HepG2 (cell line): ENCODE results near the gene TSPYL6. TPM values are rescaled to one million over a fixed set of nuclear protein-coding genes. Genes with fewer than 3 reads are reported as not detected.

Source experiments
- ZBTB10 ChIP-seq: sonication (generic); formaldehyde crosslinking; IDR thresholded peaks from 2 replicates; pipeline ENCODE4 v1.4.0; 2020; ENCODE audit warnings: missing genetic modification reagents, borderline replicate concordance
- ZSCAN21 ChIP-seq: sonication (generic); formaldehyde crosslinking; IDR thresholded peaks from 2 replicates; pipeline ENCODE4 v1.8.0; 2022; ENCODE audit warnings: mild to moderate bottlenecking, missing genetic modification reagents, moderate library complexity, borderline replicate concordance
- polyA plus RNA-seq, 8 experiments: library from polyadenylated mRNA; depleted of rRNA in 3 of 8; stranded (reverse) in 7 of 8; unstranded in 1 of 8; fragments of >200 nt; fragmentation: Illumina TruSeq in 4 of 8; extraction: Trizol in 4 of 8; gene quantifications; 2 replicates each; pipeline versions ENCODE4 v1.2.1 to v1.2.3, GENCODE V29; 2011 to 2016; ENCODE audit warnings: low read depth in 4 of 8, missing spikeins in 1 of 8, mixed read lengths in 1 of 8; ENCODE audit not compliant: insufficient read depth in 1 of 8
- total RNA-seq, 5 experiments: library from RNA; depleted of rRNA; stranded (reverse); fragments of >200 nt; fragmentation: Illumina TruSeq; extraction: Trizol; gene quantifications; 2 replicates each; pipeline ENCODE4 v1.2.3, GENCODE V29; 2016; ENCODE audit warnings: low read depth in 1 of 5
- TF ChIP-seq, protein P1 (sequence below), 2 experiments: sonication (generic) in 1 of 2; formaldehyde crosslinking in 1 of 2; IDR thresholded peaks; 2 replicates each; pipeline versions ENCODE4 v1.6.1 to v1.9.0; 2014 to 2022; ENCODE audit warnings: antibody characterized with exemption in 1 of 2, borderline replicate concordance in 1 of 2, inconsistent platforms in 1 of 2, low read depth in 1 of 2, missing genetic modification reagents in 1 of 2
- TF ChIP-seq, protein P2 (sequence below): sonication (generic); formaldehyde crosslinking; IDR thresholded peaks from 2 replicates; pipeline ENCODE4 v1.8.0; 2022; ENCODE audit warnings: mild to moderate bottlenecking, missing genetic modification reagents; ENCODE audit not compliant: insufficient replicate concordance
- TF ChIP-seq, protein P3 (sequence below): sonication (generic); formaldehyde crosslinking; IDR thresholded peaks from 2 replicates; pipeline ENCODE4 v1.4.0; 2020; ENCODE audit warnings: missing genetic modification reagents; ENCODE audit errors: not compliant biosample characterization

TSPYL6 gene
- total and polyA plus RNA-seq, 2 of the 13 experiments (the other 11 are each of a cell fraction or from before 2014, with no cell fraction given) = 0.03 TPM; not detected in 1

DNA sequence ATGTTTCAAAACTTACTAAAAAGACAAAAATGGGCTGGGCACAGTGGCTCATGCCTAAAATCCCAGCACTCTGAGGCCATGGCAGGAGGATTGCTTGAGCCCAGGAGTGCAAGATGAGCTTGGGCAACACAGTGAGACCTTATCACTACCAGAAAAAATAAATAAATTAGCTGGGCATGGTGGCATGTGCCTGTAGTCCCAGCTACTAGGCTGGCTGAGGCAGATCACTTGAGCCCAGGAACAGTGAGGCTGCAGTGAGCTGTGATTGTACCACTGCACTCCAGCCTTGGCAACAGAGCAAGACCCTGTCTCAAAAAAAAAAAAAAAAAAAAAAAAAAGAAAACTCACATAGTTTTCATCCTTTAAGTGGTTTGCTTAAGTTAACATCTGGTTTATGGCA is 6.4 kb downstream of the TSPYL6 start (continued):
- TF ChIP-seq, protein P1, sequence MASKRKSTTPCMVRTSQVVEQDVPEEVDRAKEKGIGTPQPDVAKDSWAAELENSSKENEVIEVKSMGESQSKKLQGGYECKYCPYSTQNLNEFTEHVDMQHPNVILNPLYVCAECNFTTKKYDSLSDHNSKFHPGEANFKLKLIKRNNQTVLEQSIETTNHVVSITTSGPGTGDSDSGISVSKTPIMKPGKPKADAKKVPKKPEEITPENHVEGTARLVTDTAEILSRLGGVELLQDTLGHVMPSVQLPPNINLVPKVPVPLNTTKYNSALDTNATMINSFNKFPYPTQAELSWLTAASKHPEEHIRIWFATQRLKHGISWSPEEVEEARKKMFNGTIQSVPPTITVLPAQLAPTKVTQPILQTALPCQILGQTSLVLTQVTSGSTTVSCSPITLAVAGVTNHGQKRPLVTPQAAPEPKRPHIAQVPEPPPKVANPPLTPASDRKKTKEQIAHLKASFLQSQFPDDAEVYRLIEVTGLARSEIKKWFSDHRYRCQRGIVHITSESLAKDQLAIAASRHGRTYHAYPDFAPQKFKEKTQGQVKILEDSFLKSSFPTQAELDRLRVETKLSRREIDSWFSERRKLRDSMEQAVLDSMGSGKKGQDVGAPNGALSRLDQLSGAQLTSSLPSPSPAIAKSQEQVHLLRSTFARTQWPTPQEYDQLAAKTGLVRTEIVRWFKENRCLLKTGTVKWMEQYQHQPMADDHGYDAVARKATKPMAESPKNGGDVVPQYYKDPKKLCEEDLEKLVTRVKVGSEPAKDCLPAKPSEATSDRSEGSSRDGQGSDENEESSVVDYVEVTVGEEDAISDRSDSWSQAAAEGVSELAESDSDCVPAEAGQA (IDR thresholded peaks at IDR 0.05; ENCODE audit: low read depth) = no peak
- TF ChIP-seq, protein P1 (CRISPR knock-in tag; IDR thresholded peaks at IDR 0.05; ENCODE audit: borderline replicate concordance) = no peak
- TF ChIP-seq, protein P2, sequence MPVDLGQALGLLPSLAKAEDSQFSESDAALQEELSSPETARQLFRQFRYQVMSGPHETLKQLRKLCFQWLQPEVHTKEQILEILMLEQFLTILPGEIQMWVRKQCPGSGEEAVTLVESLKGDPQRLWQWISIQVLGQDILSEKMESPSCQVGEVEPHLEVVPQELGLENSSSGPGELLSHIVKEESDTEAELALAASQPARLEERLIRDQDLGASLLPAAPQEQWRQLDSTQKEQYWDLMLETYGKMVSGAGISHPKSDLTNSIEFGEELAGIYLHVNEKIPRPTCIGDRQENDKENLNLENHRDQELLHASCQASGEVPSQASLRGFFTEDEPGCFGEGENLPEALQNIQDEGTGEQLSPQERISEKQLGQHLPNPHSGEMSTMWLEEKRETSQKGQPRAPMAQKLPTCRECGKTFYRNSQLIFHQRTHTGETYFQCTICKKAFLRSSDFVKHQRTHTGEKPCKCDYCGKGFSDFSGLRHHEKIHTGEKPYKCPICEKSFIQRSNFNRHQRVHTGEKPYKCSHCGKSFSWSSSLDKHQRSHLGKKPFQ = no peak
- TF ChIP-seq ZBTB10 (CRISPR knock-in tag) = no peak
- no peak for TF ChIP-seq ZSCAN21
- TF ChIP-seq, protein P3, sequence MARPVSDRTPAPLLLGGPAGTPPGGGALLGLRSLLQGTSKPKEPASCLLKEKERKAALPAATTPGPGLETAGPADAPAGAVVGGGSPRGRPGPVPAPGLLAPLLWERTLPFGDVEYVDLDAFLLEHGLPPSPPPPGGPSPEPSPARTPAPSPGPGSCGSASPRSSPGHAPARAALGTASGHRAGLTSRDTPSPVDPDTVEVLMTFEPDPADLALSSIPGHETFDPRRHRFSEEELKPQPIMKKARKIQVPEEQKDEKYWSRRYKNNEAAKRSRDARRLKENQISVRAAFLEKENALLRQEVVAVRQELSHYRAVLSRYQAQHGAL (CRISPR knock-in tag) = no peak
